DND-41 (cell line): Measurements from ENCODE around the gene TEX19.
"Not testable (repeated sequence)": the region's sequence is repeated elsewhere in the genome, so short reads cannot be mapped to it uniquely, and the experiment has no call there.

Experiments
- CTCF ChIP-seq: IDR thresholded peaks from 2 replicates; pipeline ENCODE4 v1.5.1; 2012; ENCODE audit warnings: borderline replicate concordance, low read length, moderate library complexity, mild to moderate bottlenecking; ENCODE audit not compliant: poor library complexity, severe bottlenecking; ENCODE audit errors: extremely low read depth
- EZH2 ChIP-seq: IDR thresholded peaks from 3 replicates; pipeline ENCODE4 v1.6.1; 2012; ENCODE audit warnings: borderline replicate concordance, low read depth, mild to moderate bottlenecking, moderate library complexity, low read length, inconsistent platforms; ENCODE audit not compliant: severe bottlenecking

GRCh38 chr17:82373072-82373452 is 14.0 kb downstream of the TEX19 start:
- TF ChIP-seq CTCF, EZH2: not testable (repeated sequence)
